ENCODE data around the gene NAGA.
"Not testable (repeated sequence)": the region's sequence is repeated elsewhere in the genome, so short reads cannot be mapped to it uniquely, and the experiment has no call there.

Gene NAGA

DNA sequence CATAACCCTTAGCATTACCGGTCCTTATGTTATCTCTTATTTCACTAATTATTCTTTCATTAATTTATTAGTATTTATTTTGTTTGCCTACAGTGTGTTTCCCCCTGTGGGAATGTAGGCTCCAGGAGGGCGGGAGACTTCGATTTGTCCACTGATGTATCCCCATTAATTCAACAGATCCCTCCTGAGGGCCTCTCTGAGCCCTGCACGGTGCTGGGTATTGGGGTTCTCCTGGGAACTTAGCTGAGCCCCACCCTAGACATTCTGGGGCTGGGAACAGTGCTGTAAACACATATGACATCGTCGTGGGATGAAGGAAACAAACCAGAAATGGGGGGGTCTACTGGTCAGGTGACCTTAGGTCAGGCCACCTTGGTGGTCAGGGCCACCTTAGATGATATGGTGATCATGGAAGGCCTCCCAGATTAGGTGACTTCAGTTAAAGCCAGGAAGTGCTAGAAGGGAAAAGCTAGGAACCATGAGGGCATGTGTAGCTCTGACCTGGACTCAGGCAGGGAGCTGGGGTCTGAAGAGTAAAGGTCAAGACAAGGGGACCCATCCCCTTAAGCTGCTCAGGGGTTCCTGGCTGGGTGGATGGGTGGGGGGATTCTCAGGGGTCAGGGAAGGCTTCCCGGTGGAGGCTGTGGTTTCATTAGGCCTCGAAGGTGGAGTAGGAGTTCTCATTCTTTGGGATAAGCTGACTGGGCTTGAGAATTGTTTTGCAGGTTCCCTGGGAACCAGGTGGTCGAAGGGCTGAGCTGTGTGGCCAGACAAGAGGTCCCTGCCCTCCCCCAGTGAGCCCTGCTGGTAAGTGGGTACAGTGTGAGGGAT, 4.4 kb upstream of the NAGA start:
- no peak for DNase-seq (ENCODE audit: low spot score)

DNA sequence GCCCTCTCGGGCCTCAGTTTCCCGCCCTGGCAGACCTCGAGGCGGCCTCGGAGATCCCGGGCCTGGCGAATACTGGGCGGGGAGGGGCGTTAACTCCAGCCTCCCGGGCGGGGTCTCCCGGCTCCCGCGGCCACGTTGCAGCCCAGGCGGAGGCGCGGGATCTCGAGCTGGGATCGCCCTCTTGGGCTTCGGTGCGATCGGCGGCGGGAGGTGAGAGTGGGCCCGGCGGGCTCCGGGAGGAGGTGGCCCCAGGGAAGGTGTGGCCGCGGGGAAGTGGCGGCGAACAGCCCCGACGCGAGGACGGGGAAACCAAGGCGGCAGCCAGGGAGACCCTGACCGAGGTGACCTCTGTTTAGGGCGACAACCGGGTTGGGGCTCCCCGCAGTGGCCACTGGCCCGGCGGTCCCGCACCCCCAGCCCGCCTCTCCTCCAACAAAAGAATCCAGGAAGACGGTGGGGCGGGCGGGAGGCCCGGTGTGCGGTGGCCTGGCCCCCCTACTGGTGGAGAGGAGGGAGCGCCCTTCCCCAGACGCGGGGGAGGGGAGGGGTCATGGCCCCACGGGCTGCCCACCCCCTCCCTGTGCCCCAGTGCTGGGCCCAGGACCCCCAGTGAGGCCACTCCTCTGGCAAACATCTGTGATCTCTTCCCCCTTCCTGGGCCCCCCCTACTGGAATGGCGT, 3.7 kb upstream of the NAGA start, which contains the start of gene PHETA2:
TSS of gene PHETA2 (plus strand) at position 117 of the 680 bp plus-strand sequence. CDS start 3,046 bp downstream, outside the sequence.
- DNase-seq (ENCODE audit: low spot score) = peak; percentile 31

DNA sequence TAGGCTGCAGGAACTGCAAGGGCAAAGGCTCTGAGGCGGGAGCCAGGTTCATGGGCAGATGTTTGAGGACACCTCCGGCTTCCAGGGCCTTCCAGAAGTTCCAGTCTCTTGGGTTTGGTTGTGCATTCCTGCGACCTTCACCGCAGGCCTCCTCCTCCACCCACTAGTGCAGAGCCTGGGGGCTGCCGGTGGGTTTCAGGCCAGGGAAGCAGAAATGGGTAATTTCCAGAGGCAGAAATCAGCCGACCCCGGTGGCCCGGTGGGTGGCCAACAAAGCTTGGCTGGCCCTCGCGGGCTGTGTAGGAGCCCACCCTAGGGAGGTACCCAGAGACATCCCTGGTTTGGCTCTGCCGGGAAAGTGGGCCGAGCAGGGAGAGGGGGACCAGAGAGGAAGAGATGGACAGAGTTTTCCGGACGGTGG, 3.0 kb upstream of the NAGA start:
- DNase-seq (ENCODE audit: low spot score) = no peak

DNA sequence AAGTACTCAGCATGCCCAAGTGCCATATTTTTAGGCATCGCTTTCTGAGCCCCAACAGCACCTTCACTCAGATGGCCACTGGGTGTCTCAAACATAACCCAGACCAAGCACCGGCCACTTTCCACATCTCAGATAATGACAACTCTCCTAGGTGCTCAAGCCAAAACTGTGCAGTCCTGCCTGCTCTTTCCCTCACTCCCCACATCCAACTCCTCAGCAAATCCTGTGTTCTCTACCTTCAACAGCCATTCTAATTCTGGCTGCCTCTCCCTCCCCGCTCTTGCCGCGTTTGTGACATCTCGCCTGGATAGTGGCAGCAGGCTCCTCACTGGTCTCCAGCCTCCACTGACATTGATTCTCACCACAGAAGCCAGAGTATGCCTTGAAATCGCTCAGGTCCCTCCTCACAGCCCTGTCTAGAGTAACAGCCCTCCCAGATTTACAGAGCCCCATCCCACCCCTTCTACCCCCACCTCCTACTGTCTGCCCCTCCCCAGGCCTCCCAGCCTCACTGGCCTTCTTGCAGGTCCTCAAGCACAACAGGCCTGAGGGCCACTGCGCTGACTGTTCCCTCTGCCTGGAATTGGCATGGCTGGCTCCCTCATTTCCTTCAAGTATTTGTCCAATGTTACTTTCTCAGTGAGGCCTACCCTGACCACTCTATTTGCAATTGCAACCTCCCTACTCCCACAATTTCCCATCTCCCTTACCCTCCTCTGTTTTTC, 2.2 kb upstream of the NAGA start:
- DNase-seq (ENCODE audit: low spot score) = no peak

DNA sequence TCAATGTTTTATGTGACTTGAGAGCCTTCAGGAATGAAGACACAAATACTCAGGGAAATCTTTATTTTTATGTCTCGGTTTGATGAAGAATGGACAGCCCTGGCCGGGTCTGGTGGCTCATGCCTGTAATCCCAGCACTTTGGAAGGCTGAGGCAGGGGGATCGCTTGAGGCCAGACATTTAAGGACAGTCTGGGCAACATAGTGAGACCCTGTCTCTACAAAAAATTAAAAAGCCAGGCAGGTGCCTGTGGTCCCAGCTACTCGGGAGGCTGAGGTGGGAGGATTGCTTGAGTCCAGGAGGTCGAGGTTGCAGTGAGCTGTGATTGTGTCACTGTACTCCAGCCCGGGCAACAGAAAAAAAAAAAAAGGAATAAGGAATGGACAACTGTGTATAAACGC, 896 bp upstream of the NAGA start:
- DNase-seq (ENCODE audit: low spot score) = not testable (repeated sequence)

DNA sequence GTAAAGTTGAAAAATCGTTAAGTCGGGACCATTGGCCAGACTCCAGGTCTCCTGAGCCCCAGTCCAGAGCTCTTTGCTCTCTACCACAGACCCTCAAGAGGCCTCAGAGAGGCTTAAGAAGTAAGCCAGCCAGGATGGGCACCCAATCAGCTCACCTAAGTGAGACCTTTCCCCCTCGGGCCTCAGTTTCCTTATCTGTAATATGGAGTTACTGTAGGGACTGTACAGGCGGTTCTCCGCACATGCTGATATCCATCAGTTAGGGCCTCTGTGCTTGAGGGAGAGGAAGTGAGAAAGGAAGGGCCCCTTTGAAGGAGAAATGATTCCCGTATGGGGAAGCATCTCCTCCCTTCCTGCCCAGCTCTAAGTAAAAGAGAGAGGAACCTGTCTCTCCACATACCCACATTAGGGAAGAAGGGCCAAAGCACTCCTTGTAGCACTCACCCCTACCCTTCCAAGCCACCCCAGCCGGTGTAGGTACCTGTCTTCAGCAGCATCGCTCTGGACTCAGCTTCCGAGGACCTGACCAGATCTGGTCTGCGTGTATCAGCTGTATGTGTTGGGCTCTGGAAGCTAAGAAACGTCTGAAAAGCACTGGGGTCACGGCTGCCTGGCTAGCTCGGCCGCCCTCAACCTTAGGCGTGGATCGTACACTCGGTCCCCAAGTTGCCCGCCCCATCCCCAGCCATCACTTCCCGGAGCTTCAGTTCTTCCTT, 653 bp downstream of the NAGA start:
- DNase-seq (ENCODE audit: low spot score) = no peak

DNA sequence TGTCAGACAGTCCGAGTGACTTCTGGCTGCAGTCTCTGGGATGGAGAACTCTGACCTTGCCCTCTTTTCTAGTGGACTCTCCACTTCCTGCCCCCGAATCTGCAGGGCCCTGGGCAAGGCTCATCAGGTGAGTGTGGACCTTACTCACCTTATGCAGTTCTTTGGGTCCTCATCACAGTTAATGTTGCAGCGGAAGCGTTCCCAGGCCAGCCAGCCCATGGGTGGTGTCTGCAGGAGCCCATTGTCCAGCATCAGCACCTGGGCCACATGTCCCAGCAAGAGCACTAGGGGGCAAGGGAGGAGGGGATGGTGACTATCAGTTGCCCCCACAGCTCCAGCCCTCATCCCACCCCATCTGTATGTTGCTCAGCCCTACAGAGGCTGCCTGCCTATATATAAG, 2.3 kb downstream of the NAGA start:
- no peak for DNase-seq (ENCODE audit: low spot score)

DNA sequence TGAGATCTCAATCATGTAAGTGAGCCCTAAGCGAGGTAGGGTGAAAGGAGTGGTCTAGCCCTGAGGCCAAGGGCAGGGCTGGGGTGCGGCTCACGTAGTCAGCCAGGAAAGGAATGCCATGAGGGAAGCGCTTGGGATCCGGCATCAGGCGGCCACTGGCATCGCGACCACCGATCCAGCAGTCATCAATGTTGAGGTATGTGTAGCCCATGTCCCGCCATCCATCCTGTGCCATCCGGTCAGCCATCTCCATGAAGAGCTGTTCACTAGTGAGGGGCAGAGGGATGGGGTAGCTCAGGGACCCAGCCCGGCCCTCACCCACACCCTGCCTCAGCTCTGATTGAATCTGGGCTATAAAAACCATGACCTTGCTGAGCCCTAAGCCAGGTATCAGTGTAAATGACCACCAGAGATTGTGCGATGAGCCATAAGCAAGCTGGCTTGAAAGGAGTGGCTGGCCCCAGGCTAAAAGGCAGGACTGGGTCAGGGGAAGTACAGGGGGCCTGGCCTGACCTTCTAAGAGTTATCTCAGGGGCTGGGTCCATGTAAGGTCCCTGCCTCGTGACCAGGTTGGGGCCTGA, 2.9 kb downstream of the NAGA start:
- DNase-seq (ENCODE audit: low spot score) = no peak

DNA sequence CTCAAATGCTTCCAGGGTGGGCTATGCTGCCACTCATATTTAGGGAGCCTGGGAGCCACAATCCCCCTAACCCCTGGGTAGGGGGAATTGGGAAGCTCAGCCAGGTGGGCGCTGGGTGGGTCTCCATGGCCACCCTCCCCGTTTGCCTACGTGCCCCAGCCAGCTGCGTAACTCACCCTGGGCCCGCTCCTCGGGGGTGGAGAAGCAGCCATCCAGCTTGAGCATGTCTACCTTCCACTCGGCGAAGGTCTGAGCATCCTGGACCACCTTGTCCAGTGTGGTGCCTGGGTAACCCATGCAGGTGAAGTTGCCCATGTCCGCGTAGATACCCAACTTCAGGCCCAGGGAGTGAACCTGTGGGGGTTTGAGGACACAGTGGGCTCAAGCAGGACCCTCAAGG, 3.7 kb downstream of the NAGA start:
- no peak for DNase-seq (ENCODE audit: low spot score)

DNA sequence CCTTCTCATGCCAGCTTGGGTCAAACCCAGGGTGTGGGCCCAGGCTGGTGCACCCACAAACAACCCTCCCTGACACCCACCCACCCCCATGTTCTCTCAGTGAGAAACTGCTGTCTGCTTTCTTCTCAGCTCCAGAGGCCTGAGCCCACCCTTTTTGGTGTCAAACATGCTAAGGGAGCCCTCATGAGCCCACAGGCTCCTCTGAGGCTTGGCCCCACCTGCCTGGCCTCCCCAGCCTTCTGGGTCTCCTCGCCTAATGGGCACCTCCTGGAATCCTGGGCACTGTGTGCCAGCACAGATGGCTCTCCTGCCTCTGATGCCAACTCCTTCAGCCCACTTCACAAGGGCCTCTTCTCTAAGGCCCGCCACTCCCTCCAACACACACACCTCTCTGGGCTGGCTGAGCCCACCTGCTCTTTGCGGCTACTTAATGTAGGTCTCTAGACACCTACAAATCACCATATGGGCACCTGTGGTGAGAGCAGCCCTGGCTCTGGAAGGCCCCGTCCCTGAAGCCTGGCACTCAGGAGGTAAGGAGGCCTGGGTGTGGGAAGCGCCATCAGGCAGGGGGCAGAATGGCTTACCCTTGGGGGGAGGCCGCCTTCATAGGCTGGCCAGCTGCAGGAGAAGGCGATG, 4.4 kb downstream of the NAGA start:
- no peak for DNase-seq (ENCODE audit: low spot score)

DNA sequence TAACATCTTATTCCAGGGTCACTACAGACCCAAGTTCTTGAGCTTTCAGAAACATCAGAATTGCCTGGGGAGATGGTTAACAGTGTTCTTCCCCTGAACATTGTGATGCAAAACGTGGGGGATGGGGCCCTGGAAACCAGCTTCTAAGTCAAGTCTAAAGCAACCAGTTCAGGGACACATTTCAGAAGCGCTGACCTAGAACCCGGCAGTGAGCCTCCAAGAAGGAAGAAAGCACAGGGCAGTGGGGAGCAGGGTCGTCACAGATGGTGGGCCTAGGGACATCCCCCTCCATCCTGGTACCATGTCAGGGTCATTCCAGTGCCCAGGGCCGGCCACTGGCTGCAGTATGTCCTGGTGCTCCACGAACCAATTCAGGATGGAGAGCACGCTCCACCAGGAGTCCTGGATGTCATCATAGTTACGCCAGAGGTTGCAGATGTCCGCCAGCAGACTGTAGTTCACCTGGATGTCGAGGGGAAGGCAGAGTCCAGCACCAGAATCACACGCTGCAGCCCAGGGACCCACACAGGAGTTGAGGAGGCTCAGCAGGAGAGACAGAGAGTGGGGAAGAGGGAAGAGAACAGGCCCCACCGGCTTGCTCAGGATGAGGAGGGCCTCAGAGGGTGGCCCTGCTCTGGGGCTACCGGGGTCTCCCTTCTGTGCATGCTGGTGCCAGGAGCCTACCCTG, 5.0 kb downstream of the NAGA start:
- DNase-seq (ENCODE audit: low spot score) = no peak

DNA sequence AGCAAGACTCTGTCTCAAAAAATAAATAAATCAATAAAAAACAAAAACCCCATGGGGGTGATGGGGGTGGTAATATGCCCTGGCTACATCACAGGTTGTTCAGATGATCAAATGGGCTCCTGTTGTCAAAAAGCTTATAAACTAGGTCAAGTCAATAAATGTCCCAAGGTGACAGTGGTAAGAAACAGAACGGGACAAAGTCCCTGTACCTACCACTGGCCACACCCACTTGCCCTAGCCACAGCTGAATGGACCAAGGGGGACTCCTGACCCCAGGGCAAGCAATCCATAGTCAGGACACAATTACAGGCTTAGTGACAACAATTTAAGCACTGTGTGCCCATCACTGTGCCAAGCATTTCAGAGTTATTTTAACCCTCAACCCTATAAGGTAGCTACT, 6.0 kb downstream of the NAGA start:
- DNase-seq (ENCODE audit: low spot score) = no peak

DNA sequence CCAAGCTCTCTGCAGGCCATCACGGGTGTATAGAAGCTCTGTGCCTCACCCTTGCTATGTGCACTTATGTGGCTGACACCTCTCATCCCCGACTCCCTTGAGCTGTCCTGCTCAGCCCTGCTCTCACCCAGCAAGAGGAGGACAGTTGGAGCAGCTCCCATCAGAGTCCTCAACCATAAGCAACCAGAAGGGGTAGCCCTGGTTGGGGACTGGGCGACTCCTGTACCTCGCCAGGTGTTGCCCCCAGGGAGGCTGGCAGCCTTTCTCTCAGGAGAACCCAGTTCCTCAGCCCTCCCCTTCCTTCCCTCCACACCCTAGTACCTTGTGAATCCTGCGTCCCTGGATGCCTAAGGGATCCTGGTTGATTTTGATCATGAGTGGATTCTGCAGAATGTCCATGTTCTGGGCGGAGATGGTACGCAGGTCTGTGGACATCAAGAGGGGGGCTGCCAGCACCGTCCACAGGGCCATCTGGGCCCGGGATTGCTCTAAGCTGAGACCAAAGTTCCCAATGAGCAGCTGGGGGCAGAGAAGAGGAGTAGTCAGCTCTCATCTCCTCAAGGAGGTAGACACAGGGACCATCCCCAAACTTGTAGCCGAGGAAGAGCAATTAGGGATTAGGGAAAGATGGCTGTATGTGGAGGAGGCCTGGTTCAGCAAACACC, 8.0 kb downstream of the NAGA start:
- no peak for DNase-seq (ENCODE audit: low spot score)

DNA sequence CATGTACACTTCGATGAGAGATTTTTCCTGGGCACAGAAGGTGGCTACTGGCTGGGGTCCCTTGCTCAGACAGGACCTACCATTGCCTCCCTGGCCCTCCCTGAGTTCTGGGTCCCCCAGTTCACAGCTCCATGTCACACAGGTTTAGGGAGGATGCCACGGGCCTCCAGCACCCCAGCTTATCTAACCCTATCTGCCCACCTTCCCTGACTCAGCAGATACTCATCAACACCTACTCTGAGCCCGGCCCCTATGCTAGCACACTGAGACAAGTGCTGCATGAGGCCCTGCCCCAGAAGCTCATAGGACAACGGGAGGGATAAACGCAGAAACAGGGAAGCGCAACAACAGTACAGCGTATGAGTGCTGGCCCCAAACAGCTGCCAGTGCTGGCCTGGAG, 9.6 kb downstream of the NAGA start:
- no peak for DNase-seq (ENCODE audit: low spot score)

DNA sequence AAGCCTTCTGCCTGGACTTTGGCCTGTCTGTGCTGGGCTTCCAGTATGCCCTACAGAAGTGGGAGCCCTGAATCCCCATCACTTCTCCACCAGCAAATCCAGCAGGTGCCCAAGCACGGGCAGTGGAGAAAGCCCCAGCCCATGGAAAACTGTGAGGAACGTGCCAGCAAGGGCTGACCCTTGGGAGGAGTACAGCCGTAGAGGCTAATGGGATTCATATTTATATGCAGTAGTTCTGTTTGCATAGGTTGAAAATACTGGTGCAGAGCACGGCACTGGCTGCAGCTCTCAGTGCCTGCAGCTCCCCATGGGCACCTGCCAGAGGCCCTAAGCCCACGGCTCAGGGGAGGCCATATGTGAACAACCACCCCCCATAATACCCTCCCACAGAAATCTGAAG, 10.1 kb downstream of the NAGA start:
- no peak for DNase-seq (ENCODE audit: low spot score)

DNA sequence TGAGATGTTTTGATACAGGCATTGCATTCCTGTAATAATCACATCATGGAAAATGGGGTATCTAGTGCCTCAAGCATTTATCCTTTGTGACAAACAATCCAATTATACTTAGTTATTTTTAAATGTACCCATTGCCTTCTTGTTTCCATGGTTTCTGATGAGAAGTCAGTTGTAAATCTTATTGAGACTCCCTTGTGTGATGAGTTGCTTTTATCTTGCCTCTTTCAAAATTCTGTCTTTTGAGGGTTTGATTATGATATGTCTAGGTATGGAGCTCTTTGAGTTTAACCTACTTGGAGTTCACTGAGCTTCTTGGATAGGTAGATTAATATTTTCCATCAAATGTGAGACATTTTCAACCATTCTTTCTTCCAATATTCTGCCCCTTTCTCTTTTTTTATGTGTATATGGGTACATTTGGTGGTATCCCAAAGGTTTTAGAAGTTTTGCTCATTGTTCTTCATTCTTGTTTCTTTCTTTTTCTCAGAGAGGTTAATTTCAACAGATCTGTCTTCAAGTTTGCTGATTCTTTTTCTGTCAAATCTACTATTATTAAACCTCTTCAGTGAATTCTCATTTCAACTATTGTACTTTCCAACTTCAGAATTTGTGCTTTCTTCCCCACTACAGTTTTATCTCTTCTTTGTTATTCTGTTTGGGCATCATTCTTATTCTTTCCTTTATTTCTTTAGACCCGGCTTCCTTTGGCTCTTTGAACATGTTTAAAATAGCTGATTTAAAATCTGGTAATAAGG, 13.7 kb downstream of the NAGA start:
- DNase-seq (ENCODE audit: low spot score) = no peak

DNA sequence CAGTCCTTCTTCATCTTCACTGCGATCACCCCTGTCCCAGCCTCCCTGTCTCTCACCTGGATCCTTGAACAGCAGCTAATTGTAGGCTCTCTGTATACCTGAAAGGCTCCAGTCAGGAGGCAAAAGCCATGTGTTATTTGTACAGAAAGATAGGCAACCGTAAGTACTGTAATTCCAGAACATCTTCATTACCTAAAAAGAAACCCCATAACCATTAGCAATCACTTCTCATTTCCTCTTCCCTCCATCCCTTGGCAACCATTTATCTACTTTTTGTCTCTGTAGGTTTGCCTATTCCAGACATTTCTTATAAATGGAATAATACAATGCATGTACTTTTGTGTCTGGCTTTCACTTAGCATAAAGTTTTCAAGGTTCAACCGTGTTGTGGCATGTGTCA, 17.8 kb downstream of the NAGA start:
- no peak for DNase-seq (ENCODE audit: low spot score)

DNA sequence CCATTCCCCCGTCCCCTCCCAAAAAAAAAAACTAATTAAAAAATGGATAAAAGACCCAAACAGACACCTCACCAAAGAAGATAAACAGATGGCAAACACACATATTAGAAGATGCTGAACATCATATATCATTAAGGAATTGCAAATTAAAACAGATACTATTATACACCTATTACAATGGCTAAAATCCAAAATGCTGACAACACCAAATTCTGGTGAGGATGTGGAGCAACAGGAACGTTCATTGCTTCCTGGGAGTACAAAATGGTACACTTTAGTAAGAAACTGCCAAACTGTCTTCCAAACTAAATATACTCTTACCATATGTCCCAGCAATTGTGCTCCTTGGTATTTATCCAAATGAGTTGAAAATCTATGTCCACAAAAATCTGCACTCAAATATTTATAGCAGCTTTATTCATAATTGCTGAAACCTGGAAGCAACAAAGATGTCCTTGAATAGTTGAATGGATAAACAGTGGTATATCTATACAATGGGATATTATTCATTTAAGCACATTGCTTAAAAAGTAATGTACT, 19.9 kb downstream of the NAGA start:
- DNase-seq (ENCODE audit: low spot score) = no peak

DNA sequence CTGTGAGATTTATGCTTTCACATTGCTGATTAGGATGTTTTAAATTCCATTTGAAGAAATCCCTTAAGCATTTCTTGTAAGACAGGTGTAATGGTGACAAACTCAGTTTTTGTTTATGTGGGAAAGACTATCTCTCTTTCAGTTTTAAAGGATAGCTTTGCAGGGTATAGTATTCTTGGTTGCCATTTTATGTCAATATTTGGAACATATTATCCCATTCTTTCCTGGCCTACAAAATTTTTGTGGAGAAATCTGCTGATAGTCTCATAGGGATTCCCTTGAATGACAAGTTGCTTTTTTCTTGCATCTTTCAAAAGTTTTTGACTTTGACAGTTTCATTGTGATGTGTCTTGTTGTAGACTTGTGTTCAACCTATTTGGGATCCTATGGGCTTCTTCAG, 28.8 kb downstream of the NAGA start:
- DNase-seq (ENCODE audit: low spot score) = no peak

All from hematopoietic multipotent progenitor cell treated with erythropoietin and hydrocortisone succinate and interleukin-3 and kit ligand, for 17 days (in vitro differentiated cells).